BLaER1 treated with 17β-estradiol and CSF1 and Interleukin-3, amounts not matched to agents 10 nM and 100 nM (cell line): ENCODE measurements around the gene RITA1.

Experiments
- H3K27ac ChIP-seq, 11 experiments: shearing (Covaris generic); formaldehyde crosslinking; 2 replicates each; pipeline ENCODE4 v1.8.1; 2022
- H3K27me3 ChIP-seq, 11 experiments: shearing (Covaris generic); formaldehyde crosslinking; 2 replicates each; pipeline ENCODE4 v1.8.1; 2022
- H3K36me3 ChIP-seq, 11 experiments: shearing (Covaris generic); formaldehyde crosslinking; 2 replicates each; pipeline ENCODE4 v1.8.1; 2022
- H3K4me1 ChIP-seq, 10 experiments: shearing (Covaris generic); formaldehyde crosslinking; 2 replicates each; pipeline ENCODE4 v1.8.1; 2022
- H3K4me2 ChIP-seq, 11 experiments: shearing (Covaris generic); formaldehyde crosslinking; 2 replicates each; pipeline ENCODE4 v1.8.1; 2022
- H3K4me3 ChIP-seq, 10 experiments: shearing (Covaris generic); formaldehyde crosslinking; 2 replicates each; pipeline ENCODE4 v1.8.1; 2022
- H3K9ac ChIP-seq, 11 experiments: shearing (Covaris generic); formaldehyde crosslinking; 2 replicates each; pipeline ENCODE4 v1.8.1; 2022
- H3K9me3 ChIP-seq, 11 experiments: shearing (Covaris generic); formaldehyde crosslinking; replicated peaks in 1 of 11; 2 replicates each; pipeline ENCODE4 v1.8.1; 2022
- H4K20me1 ChIP-seq, 11 experiments: shearing (Covaris generic); formaldehyde crosslinking; 2 replicates each; pipeline ENCODE4 v1.8.1; 2022
- Cebpa-rat ChIP-seq, 11 experiments: shearing (Covaris generic); IDR thresholded peaks; 2 replicates each; pipeline ENCODE4 v1.8.1; 2022

Gene RITA1

GRCh38 chr12:113174461-113175384 lies 10.8 kb upstream of the RITA1 start:
- Histone ChIP-seq H3K4me1 (peaks cover 46 to 70% (median 59%) of the 10 kb centered on the region in 10 experiments), H3K4me3 (peak overlapping the region in 3 of 10 experiments; percentile 20 to 35 (median 23); a peak in 3 of 20 replicates), H3K4me2 (peak overlapping the region; percentile 70 to 91 (median 85)), H3K27ac (peak overlapping the region in 9 of 11 experiments; percentile 27 to 92 (median 71); a peak in 17 of 22 replicates), H4K20me1 (peaks cover 0 to 52% (median 25%) of the 10 kb centered on the region in 11 experiments; a peak in 13 of 22 replicates), H3K36me3 (peaks cover 73 to 97% (median 88%) of the 10 kb centered on the region in 11 experiments), H3K27me3 (no peaks in the 10 kb centered on the region), H3K9me3 (peaks cover 8 to 18% (median 13%) of the 10 kb centered on the region in 11 experiments; a peak in 18 of 22 replicates), H3K9ac (peak overlapping the region in 9 of 11 experiments; percentile 41 to 78 (median 62); a peak in 13 of 22 replicates)
- TF ChIP-seq Cebpa-rat (IDR thresholded peaks at IDR 0.05) = no peak

DNA sequence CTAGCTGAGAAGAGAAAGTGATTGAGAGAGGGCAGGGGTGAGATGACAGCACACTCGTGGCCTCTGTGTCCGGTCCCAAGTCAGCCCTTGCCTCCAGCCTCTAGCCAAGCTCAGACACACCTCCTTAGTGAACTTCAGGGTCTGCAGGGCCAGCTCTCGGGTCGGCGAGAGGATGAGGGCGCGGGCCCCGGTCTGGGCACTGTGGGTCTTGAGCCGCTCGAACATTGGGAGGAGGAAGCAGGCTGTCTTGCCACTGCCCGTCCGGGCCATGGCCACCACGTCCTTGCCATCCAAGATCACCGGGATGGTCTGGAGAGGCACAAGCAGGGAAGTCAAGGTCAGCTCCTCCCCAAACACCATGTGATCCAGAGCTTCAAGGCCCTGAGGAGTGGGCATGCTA lies 6.5 kb upstream of the RITA1 start:
- Histone ChIP-seq H3K4me1 (peaks cover 22 to 43% (median 31%) of the 10 kb centered on the region in 10 experiments), H3K27me3 (no peaks in the 10 kb centered on the region), H3K9ac (0 out of 22 replicates have a peak overlapping the region, but pooled peaks of 1 of the 11 experiments have one; percentile 27), H3K4me2 (peak overlapping the region in 2 of 11 experiments; percentile 5 to 6; a peak in 3 of 22 replicates), H3K36me3 (peaks cover 62 to 95% (median 88%) of the 10 kb centered on the region in 11 experiments), H4K20me1 (peaks cover 0 to 88% (median 64%) of the 10 kb centered on the region in 11 experiments; a peak in 17 of 22 replicates), H3K4me3 (no peak overlapping the region), H3K9me3 (peaks cover 8 to 18% (median 13%) of the 10 kb centered on the region in 11 experiments; a peak in 18 of 22 replicates), H3K27ac (peak overlapping the region in 1 of 11 experiments; percentile 2; a peak in 1 of 22 replicates)
- no peak for TF ChIP-seq Cebpa-rat (IDR thresholded peaks at IDR 0.05)

DNA sequence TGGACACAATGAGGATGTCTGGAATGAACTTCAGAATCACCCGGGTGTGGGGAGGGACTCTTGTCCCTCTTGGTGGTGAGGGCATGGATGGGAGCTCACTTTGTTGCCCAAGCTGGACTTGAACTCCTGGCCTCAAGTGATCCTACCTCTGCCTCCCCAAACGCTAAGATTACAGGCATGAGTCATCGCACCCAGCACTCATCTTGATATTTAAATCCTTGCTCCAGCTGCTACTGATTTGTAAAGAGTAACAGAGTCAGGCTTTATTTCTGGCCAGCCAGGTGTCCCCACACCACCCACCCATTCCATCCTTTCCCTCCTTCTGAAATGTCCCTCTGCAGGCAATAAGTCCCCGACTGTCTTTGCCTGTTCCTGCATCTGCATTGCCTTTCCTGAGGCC lies 5.2 kb upstream of the RITA1 start:
- Histone ChIP-seq H3K4me3 (no peak overlapping the region), H3K9me3 (peaks cover 8 to 18% (median 13%) of the 10 kb centered on the region in 11 experiments; a peak in 18 of 22 replicates), H3K4me1 (peaks cover 13 to 35% (median 22%) of the 10 kb centered on the region in 10 experiments), H3K4me2 (no peak overlapping the region), H3K27ac (no peak overlapping the region), H4K20me1 (peaks cover 0 to 83% (median 62%) of the 10 kb centered on the region in 11 experiments; a peak in 17 of 22 replicates), H3K36me3 (peaks cover 59 to 83% (median 78%) of the 10 kb centered on the region in 11 experiments), H3K27me3 (no peaks in the 10 kb centered on the region), H3K9ac (peak overlapping the region in 1 of 11 experiments; percentile 3; a peak in 1 of 22 replicates)
- no peak for TF ChIP-seq Cebpa-rat (IDR thresholded peaks at IDR 0.05)

- H3K36me3 ChIP-seq = peaks cover 48 to 73% (median 67%) of the 10 kb centered on the region in 11 experiments
- peaks cover 0 to 88% (median 68%) of the 10 kb centered on the region in 11 experiments; a peak in 17 of 22 replicates for H4K20me1 ChIP-seq
- no peaks in the 10 kb centered on the region for H3K27me3 ChIP-seq
- H3K4me1 ChIP-seq = peaks cover 23 to 48% (median 33%) of the 10 kb centered on the region in 10 experiments
- no peak overlapping the region for H3K4me3 ChIP-seq
- peak overlapping the region in 3 of 11 experiments; percentile 20 to 27 (median 24); a peak in 3 of 22 replicates for H3K9ac ChIP-seq
- no peak overlapping the region for H3K4me2 ChIP-seq
- no peak for TF ChIP-seq Cebpa-rat (IDR thresholded peaks at IDR 0.05)
- H3K9me3 ChIP-seq = peaks cover 5 to 15% (median 11%) of the 10 kb centered on the region in 11 experiments; a peak in 18 of 22 replicates
- H3K27ac ChIP-seq = no peak overlapping the region
Observed at GRCh38 chr12:113181975-113182374, 3.5 kb upstream of the RITA1 start.

- Histone ChIP-seq H3K9me3 (peaks cover 0 to 4% (median 0%) of the 10 kb centered on the region in 11 experiments; a peak in 6 of 22 replicates), H3K4me1 (peaks cover 31 to 57% (median 44%) of the 10 kb centered on the region in 10 experiments), H3K9ac (peak overlapping the region in 8 of 11 experiments; percentile 98 to 100 (median 99); a peak in 8 of 22 replicates), H4K20me1 (peaks cover 0 to 88% (median 65%) of the 10 kb centered on the region in 11 experiments; a peak in 17 of 22 replicates), H3K27me3 (no peaks in the 10 kb centered on the region), H3K4me2 (peak overlapping the region; percentile 74 to 97 (median 93)), H3K27ac (no peak overlapping the region), H3K36me3 (peaks cover 37 to 72% (median 61%) of the 10 kb centered on the region in 11 experiments), H3K4me3 (0 out of 20 replicates have a peak overlapping the region, but pooled peaks of 2 of the 10 experiments have one; percentile 93 to 97)
- no peak for TF ChIP-seq Cebpa-rat (IDR thresholded peaks at IDR 0.05)
Observed at GRCh38 chr12:113183030-113183589, 2.4 kb upstream of the RITA1 start.

- peaks cover 0 to 79% (median 58%) of the 10 kb centered on the region in 11 experiments; a peak in 17 of 22 replicates for H4K20me1 ChIP-seq
- peak overlapping the region; percentile 95 to 100 (median 99) for H3K27ac ChIP-seq
- peak overlapping the region; percentile 95 to 100 (median 99) for H3K9ac ChIP-seq
- H3K4me3 ChIP-seq = peak overlapping the region; percentile 77 to 97 (median 88)
- no peak for TF ChIP-seq Cebpa-rat (IDR thresholded peaks at IDR 0.05)
- H3K4me1 ChIP-seq = peaks cover 31 to 47% (median 36%) of the 10 kb centered on the region in 10 experiments
- H3K36me3 ChIP-seq = peaks cover 28 to 72% (median 57%) of the 10 kb centered on the region in 11 experiments
- H3K9me3 ChIP-seq = no peaks in the 10 kb centered on the region
- peak overlapping the region; percentile 74 to 97 (median 93) for H3K4me2 ChIP-seq
- H3K27me3 ChIP-seq = no peaks in the 10 kb centered on the region
Observed at GRCh38 chr12:113184098-113184899, 1.2 kb upstream of the RITA1 start.

- TF ChIP-seq Cebpa-rat (IDR thresholded peaks at IDR 0.05) = no peak
- H3K9ac ChIP-seq = peak overlapping the region; percentile 95 to 100 (median 99)
- H3K4me3 ChIP-seq = peak overlapping the region; percentile 77 to 97 (median 88)
- no peaks in the 10 kb centered on the region for H3K27me3 ChIP-seq
- H3K4me2 ChIP-seq = peak overlapping the region; percentile 74 to 97 (median 93)
- peaks cover 24 to 72% (median 57%) of the 10 kb centered on the region in 11 experiments for H3K36me3 ChIP-seq
- peak overlapping the region; percentile 95 to 100 (median 99) for H3K27ac ChIP-seq
- peaks cover 31 to 47% (median 36%) of the 10 kb centered on the region in 10 experiments for H3K4me1 ChIP-seq
- H3K9me3 ChIP-seq = no peaks in the 10 kb centered on the region
- H4K20me1 ChIP-seq = peaks cover 0 to 76% (median 56%) of the 10 kb centered on the region in 11 experiments; a peak in 17 of 22 replicates
Observed at GRCh38 chr12:113184900-113185179, 681 bp upstream of the RITA1 start.

DNA sequence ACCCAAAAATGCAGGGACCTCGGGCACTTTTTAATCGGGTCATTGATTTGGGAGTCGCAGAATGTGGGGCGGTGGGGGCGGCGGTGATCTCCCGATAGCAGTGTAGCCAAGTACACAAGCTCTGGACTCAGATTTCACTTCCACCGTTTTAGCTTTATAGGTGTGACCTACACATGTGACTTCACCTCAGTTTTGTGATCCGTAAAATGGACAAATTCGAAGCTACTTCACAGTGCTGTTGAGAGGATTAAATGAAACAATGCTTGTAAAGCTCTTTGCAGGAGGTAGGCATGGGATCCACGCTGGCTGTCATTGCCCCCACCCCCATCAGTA lies 478 bp downstream of the RITA1 start:
- Histone ChIP-seq H3K27me3 (no peaks in the 10 kb centered on the region), H3K4me2 (peak overlapping the region; percentile 74 to 97 (median 93)), H3K36me3 (peaks cover 22 to 72% (median 57%) of the 10 kb centered on the region in 11 experiments), H3K27ac (peak overlapping the region; percentile 95 to 100 (median 99); a peak in 21 of 22 replicates), H3K9ac (peak overlapping the region; percentile 95 to 100 (median 99)), H3K4me3 (peak overlapping the region; percentile 77 to 97 (median 88)), H3K4me1 (peaks cover 31 to 47% (median 36%) of the 10 kb centered on the region in 10 experiments), H3K9me3 (no peaks in the 10 kb centered on the region), H4K20me1 (peaks cover 0 to 76% (median 49%) of the 10 kb centered on the region in 11 experiments; a peak in 17 of 22 replicates)
- TF ChIP-seq Cebpa-rat (IDR thresholded peaks at IDR 0.05) = no peak
